Vagina (tissue), 2 donors: ENCODE measurements around the gene TMEM190.
A peak's percentile ranks its signal among the peaks of the same experiment; 100 is the strongest.

ENCODE experiments used
- POLR2AphosphoS5 ChIP-seq, 2 donors: sonication (generic); formaldehyde crosslinking; IDR thresholded peaks; one replicate each; pipeline ENCODE4 v1.9.0; 2017; ENCODE audit warnings: antibody characterized with exemption in 2 of 2, mild to moderate bottlenecking in 2 of 2, low read depth in 1 of 2; ENCODE audit not compliant: insufficient read depth in 1 of 2
- TF ChIP-seq, protein P1 (sequence below), 3 experiments: fragments of 450-650 bp in 2 of 3; fragments of 200-600 bp in 1 of 3; sonication (generic) in 1 of 3; IDR thresholded peaks; one replicate each; pipeline ENCODE4 v1.5.1; 2017 to 2019; ENCODE audit warnings: antibody characterized with exemption in 3 of 3, mild to moderate bottlenecking in 2 of 3, moderate library complexity in 2 of 3

DNA sequence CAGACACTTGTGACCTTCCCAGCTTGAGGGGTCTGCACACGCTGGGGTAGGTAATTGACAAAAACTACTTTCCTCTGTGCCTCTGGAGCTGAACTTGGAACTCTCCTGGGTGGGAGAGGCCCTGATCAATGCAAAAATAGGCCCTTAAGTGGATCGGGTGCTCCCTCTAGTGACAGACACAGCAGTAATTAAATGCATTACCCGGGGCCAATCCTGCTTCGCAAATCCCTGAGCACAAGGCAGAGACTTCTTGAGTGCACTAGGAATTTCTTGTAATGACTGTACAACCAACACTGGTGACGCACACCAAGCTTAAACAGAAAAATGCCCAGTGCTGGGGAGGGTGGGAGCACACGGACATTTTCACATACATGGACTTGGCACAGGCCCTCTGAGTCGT, 41.6 kb downstream of the TMEM190 start:
- TF ChIP-seq, protein P1, sequence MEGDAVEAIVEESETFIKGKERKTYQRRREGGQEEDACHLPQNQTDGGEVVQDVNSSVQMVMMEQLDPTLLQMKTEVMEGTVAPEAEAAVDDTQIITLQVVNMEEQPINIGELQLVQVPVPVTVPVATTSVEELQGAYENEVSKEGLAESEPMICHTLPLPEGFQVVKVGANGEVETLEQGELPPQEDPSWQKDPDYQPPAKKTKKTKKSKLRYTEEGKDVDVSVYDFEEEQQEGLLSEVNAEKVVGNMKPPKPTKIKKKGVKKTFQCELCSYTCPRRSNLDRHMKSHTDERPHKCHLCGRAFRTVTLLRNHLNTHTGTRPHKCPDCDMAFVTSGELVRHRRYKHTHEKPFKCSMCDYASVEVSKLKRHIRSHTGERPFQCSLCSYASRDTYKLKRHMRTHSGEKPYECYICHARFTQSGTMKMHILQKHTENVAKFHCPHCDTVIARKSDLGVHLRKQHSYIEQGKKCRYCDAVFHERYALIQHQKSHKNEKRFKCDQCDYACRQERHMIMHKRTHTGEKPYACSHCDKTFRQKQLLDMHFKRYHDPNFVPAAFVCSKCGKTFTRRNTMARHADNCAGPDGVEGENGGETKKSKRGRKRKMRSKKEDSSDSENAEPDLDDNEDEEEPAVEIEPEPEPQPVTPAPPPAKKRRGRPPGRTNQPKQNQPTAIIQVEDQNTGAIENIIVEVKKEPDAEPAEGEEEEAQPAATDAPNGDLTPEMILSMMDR (IDR thresholded peaks at IDR 0.05) = peak; percentile 40 to 53 (median 50)
- TF ChIP-seq POLR2AphosphoS5 (IDR thresholded peaks at IDR 0.05; ENCODE audit: insufficient read depth in 1 of 2, low read depth in 1 of 2) = no peak
